ENCODE data around the gene HYAL1. TPM values are rescaled to one million over a fixed set of nuclear protein-coding genes. Genes with fewer than 3 reads are reported as not detected.

The HYAL1 gene
- total RNA-seq, 1 experiment from 2014 or later = 1.5 TPM

GRCh38 chr3:50302095-50303012, 1.0 kb downstream of the HYAL1 start:
- Mint-ChIP-seq H3K4me1 (ENCODE audit: low read depth, unreplicated experiment) (peaks cover 24% of the 10 kb centered on the region), H3K4me3 (ENCODE audit: low read depth, unreplicated experiment) (no peak overlapping the region), H3K27ac (ENCODE audit: unreplicated experiment) (no peak overlapping the region), H3K27me3 (ENCODE audit: unreplicated experiment) (no peaks in the 10 kb centered on the region), H3K36me3 (ENCODE audit: insufficient read depth, unreplicated experiment) (peaks cover 28% of the 10 kb centered on the region), H3K9me3 (ENCODE audit: low read depth, unreplicated experiment) (no peaks in the 10 kb centered on the region)
- intact Hi-C loops (cut with micrococcal nuclease; ENCODE audit: unreplicated experiment) = no loop called here
- no peak for DNase-seq
- CTCF ChIA-PET = interaction anchor here (0.8 to 1.2 kb wide), 2 partner anchors 15 to 22 kb away, joined by 3 to 7 read pairs; no protein-coding TSS in a partner anchor
- TF ChIP-seq, protein P1, sequence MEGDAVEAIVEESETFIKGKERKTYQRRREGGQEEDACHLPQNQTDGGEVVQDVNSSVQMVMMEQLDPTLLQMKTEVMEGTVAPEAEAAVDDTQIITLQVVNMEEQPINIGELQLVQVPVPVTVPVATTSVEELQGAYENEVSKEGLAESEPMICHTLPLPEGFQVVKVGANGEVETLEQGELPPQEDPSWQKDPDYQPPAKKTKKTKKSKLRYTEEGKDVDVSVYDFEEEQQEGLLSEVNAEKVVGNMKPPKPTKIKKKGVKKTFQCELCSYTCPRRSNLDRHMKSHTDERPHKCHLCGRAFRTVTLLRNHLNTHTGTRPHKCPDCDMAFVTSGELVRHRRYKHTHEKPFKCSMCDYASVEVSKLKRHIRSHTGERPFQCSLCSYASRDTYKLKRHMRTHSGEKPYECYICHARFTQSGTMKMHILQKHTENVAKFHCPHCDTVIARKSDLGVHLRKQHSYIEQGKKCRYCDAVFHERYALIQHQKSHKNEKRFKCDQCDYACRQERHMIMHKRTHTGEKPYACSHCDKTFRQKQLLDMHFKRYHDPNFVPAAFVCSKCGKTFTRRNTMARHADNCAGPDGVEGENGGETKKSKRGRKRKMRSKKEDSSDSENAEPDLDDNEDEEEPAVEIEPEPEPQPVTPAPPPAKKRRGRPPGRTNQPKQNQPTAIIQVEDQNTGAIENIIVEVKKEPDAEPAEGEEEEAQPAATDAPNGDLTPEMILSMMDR (IDR thresholded peaks at IDR 0.05; ENCODE audit: unreplicated experiment) = no peak
- BruUV-seq (replicated peaks) = no TSS peak

GRCh38 chr3:50300681-50301254, 2.6 kb downstream of the HYAL1 start:
- DNase-seq = no peak
- TF ChIP-seq, protein P1 (IDR thresholded peaks at IDR 0.05; ENCODE audit: unreplicated experiment) = no peak
- CTCF ChIA-PET = no interaction called here
- Mint-ChIP-seq H3K4me1 (ENCODE audit: low read depth, unreplicated experiment) (peaks cover 24% of the 10 kb centered on the region), H3K27me3 (ENCODE audit: unreplicated experiment) (no peaks in the 10 kb centered on the region), H3K27ac (ENCODE audit: unreplicated experiment) (peak overlapping the region; percentile 85), H3K9me3 (ENCODE audit: low read depth, unreplicated experiment) (no peaks in the 10 kb centered on the region), H3K4me3 (ENCODE audit: low read depth, unreplicated experiment) (peak overlapping the region; percentile 96), H3K36me3 (ENCODE audit: insufficient read depth, unreplicated experiment) (peaks cover 28% of the 10 kb centered on the region)
- BruUV-seq (replicated peaks) = no TSS peak
- intact Hi-C loops (cut with micrococcal nuclease; ENCODE audit: unreplicated experiment) = no loop called here

GRCh38 chr3:50299929-50300680, 3.3 kb downstream of the HYAL1 start:
- intact Hi-C loops (cut with micrococcal nuclease; ENCODE audit: unreplicated experiment) = no loop called here
- Mint-ChIP-seq H3K36me3 (ENCODE audit: insufficient read depth, unreplicated experiment) (peaks cover 28% of the 10 kb centered on the region), H3K27me3 (ENCODE audit: unreplicated experiment) (no peaks in the 10 kb centered on the region), H3K27ac (ENCODE audit: unreplicated experiment) (peak overlapping the region; percentile 85), H3K4me3 (ENCODE audit: low read depth, unreplicated experiment) (peak overlapping the region; percentile 96), H3K9me3 (ENCODE audit: low read depth, unreplicated experiment) (no peaks in the 10 kb centered on the region), H3K4me1 (ENCODE audit: low read depth, unreplicated experiment) (peaks cover 24% of the 10 kb centered on the region)
- CTCF ChIA-PET = interaction anchor here (0.8 to 1.6 kb wide), 6 partner anchors 17 to 74 kb away, joined by 3 to 6 read pairs (median 4); no protein-coding TSS in a partner anchor
- TF ChIP-seq, protein P1 (IDR thresholded peaks at IDR 0.05; ENCODE audit: unreplicated experiment) = no peak
- BruUV-seq (replicated peaks) = TSS peak; percentile 96
- no peak for DNase-seq

DNA sequence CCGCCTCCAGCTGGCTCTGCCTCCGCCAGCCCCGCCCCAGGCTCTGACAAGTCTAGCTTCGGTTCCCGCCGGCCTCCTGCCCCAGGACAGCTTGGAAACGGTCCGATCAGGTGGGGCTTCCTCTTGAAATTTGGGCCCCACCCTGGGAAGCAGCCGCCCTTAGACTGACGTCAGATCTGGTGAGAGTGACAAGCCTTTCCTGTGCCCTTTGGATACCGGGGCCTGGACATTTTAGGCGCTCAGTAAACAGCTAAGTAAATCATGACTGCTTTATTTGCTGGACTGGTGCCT, 3.8 kb downstream of the HYAL1 start:
- H3K4me1 Mint-ChIP-seq (ENCODE audit: low read depth, unreplicated experiment) = peaks cover 24% of the 10 kb centered on the region
- H3K36me3 Mint-ChIP-seq (ENCODE audit: insufficient read depth, unreplicated experiment) = peaks cover 28% of the 10 kb centered on the region
- peak overlapping the region; percentile 96 for H3K4me3 Mint-ChIP-seq (ENCODE audit: low read depth, unreplicated experiment)
- H3K9me3 Mint-ChIP-seq (ENCODE audit: low read depth, unreplicated experiment) = no peaks in the 10 kb centered on the region
- intact Hi-C loops (cut with micrococcal nuclease; ENCODE audit: unreplicated experiment) = no loop called here
- BruUV-seq (replicated peaks) = no TSS peak
- peak overlapping the region; percentile 85 for H3K27ac Mint-ChIP-seq (ENCODE audit: unreplicated experiment)
- TF ChIP-seq, protein P1 (IDR thresholded peaks at IDR 0.05; ENCODE audit: unreplicated experiment) = no peak
- CTCF ChIA-PET = interaction anchor here (0.8 to 1.6 kb wide), 6 partner anchors 17 to 73 kb away, joined by 3 to 6 read pairs (median 4); no protein-coding TSS in a partner anchor
- H3K27me3 Mint-ChIP-seq (ENCODE audit: unreplicated experiment) = no peaks in the 10 kb centered on the region
- DNase-seq = no peak
